ENCODE results near the gene ZEB2.

GRCh38 chr2:144361742-144362141, 158.2 kb downstream of the ZEB2 start:
- TF ChIP-seq CTCF (IDR thresholded peaks at IDR 0.05; ENCODE audit: insufficient read depth, low read length) (no peak), POLR2AphosphoS5 (IDR thresholded peaks at IDR 0.05; ENCODE audit: low read depth) (no peak)

Measured in HL-60 (cell line).